Measurements from ENCODE around the gene PCP4.
"Not testable (repeated sequence)": the region's sequence is repeated elsewhere in the genome, so short reads cannot be mapped to it uniquely, and the experiment has no call there.

PCP4 gene

GRCh38 chr21:39869141-39869818 lies 2.0 kb downstream of the PCP4 start:
- no peak for DNase-seq

- no peak for DNase-seq
Measured at GRCh38 chr21:39873687-39874086, 6.4 kb downstream of the PCP4 start.

GRCh38 chr21:39874206-39874605 lies 7.0 kb downstream of the PCP4 start:
- no peak for DNase-seq

GRCh38 chr21:39874759-39875158 lies 7.5 kb downstream of the PCP4 start:
- DNase-seq: no peak

GRCh38 chr21:39881661-39882060 lies 14.4 kb downstream of the PCP4 start:
- DNase-seq: no peak

GRCh38 chr21:39882151-39882838 lies 15.1 kb downstream of the PCP4 start:
- peak; percentile 49 for DNase-seq

- DNase-seq: no peak
Measured at GRCh38 chr21:39882839-39883195, 15.6 kb downstream of the PCP4 start.

GRCh38 chr21:39885119-39885848 lies 18.0 kb downstream of the PCP4 start:
- DNase-seq: peak; percentile 67

GRCh38 chr21:39888848-39889247 lies 21.6 kb downstream of the PCP4 start:
- no peak for DNase-seq

- no peak for DNase-seq
Measured at GRCh38 chr21:39891111-39891510, 23.9 kb downstream of the PCP4 start.

GRCh38 chr21:39891863-39892262 lies 24.6 kb downstream of the PCP4 start:
- not testable (repeated sequence) for DNase-seq

GRCh38 chr21:39900491-39900890 lies 33.3 kb downstream of the PCP4 start:
- no peak for DNase-seq

- no peak for DNase-seq
Measured at GRCh38 chr21:39900911-39901310, 33.7 kb downstream of the PCP4 start.

- DNase-seq: no peak
Measured at GRCh38 chr21:39902986-39903385, 35.7 kb downstream of the PCP4 start.

- no peak for DNase-seq
Measured at GRCh38 chr21:39904457-39904856, 37.2 kb downstream of the PCP4 start.

- no peak for DNase-seq
Measured at GRCh38 chr21:39908265-39908923, 41.2 kb downstream of the PCP4 start.

GRCh38 chr21:39911286-39912199 lies 44.3 kb downstream of the PCP4 start:
- DNase-seq: no peak

GRCh38 chr21:39913706-39914305 lies 46.6 kb downstream of the PCP4 start:
- DNase-seq: no peak

GRCh38 chr21:39915881-39916280 lies 48.6 kb downstream of the PCP4 start:
- no peak for DNase-seq

- DNase-seq: no peak
Measured at GRCh38 chr21:39918558-39918957, 51.3 kb downstream of the PCP4 start.

- DNase-seq: no peak
Measured at GRCh38 chr21:39923476-39923875, 56.2 kb downstream of the PCP4 start.
